ENCODE data around the gene ATRN. TPM values are rescaled to one million over a fixed set of nuclear protein-coding genes. Genes with fewer than 3 reads are reported as not detected.

The ATRN gene
- total and polyA plus RNA-seq, 8 donors, result 2.9 to 63.9 (median 24.2) TPM

DNA sequence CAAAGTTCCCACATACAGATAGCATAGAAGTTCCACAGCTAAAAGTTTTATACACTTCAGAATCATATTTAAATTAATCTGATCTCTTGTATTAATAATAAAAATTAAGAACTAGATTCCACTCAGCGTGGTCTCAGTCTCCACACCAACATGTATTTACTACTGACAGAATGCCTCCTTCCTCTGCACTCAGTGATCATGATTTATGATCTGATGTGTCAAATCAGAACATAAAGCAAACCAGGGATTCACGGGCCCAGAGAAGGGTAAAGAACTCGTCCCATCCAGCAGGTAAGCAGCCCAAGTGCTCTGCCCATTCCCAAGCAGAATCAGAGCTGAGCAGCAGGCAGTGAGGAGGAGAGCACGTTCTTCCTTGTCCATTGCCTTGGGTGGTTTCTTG is 14.2 kb upstream of the ATRN start:
- DNase-seq, result no peak
- no peak overlapping the region for H3K4me3 ChIP-seq
- H3K9me3 ChIP-seq, result no peaks in the 10 kb centered on the region
- 67 to 79% (median 72%) methylated on average over 4 of the region's 4 CpGs for WGBS, 5 donors
- peaks cover 0 to 18% (median 3%) of the 10 kb centered on the region in 4 donors for H3K4me1 ChIP-seq
- TF ChIP-seq POLR2A (IDR thresholded peaks at IDR 0.05), result no peak
- no peaks in the 10 kb centered on the region for H3K36me3 ChIP-seq
- H3K27ac ChIP-seq, result no peak overlapping the region
- intact Hi-C loops (cut with DNase I; ENCODE audit: low total_unique reads), result no loop called here
- H3K27me3 ChIP-seq, result no peaks in the 10 kb centered on the region

DNA sequence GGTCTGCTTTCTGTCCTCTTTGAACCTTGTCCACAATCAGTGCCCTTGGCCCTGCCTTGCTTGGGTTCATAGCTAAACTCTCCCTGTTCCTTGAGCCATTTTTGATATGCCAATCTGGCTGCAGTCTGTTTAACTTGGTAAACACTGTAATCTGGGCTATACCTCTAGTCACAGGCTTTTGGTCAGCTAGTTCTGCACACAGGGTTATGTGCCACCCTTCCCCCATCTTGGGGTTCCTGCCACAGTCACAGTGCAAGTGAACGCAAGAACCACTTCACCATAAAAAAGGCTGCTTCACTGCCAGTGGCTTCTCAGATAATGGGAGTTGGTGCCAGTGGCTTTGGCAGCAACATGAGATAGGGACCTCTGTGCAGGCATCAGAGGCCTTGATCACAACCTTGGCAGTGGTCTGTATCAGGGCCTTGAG is 10.9 kb upstream of the ATRN start:
- intact Hi-C loops (cut with DNase I; ENCODE audit: low total_unique reads), result no loop called here
- peak; percentile 61 to 79 for DNase-seq
- TF ChIP-seq POLR2AphosphoS5 (IDR thresholded peaks at IDR 0.05) (peak in 2 of 3 donors; percentile 40 to 89), EP300 (IDR thresholded peaks at IDR 0.05) (no peak)
- no peaks in the 10 kb centered on the region for H3K27me3 ChIP-seq
- peak overlapping the region; percentile 56 to 71 (median 65) for H3K27ac ChIP-seq
- H3K4me1 ChIP-seq, result peaks cover 0 to 23% (median 3%) of the 10 kb centered on the region in 4 donors
- H3K4me3 ChIP-seq, result no peak overlapping the region
- 29 to 53% (median 45%) methylated on average over 1 of the region's 1 CpG for WGBS, 5 donors
- no peaks in the 10 kb centered on the region for H3K9me3 ChIP-seq
- H3K36me3 ChIP-seq, result no peaks in the 10 kb centered on the region

DNA sequence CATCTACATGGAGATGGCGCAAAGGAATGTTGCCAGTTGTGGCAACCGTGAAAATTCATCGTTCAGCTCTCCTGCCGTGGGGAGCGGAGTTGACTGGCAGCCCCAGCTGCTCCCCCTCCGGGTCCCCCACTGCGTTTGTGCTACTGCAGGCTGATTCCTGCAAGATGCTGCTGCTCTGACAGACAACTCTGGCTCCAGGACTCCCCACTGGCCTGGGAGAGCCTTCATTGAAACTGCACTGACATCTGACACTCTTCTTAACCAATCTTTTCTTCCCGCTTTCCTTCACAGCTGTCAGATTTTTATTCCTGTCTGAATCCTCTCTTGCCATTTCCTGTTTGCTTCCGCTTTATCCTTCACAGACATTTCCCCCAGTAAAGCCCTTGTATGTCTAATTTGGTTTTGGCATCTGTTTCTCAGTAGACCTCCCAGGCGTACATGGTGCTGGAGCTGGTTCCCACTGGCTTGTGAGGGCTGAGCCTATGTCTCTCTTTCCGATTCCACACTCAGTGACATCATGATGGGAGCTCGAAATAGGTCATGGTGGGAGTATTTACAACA is 9.5 kb upstream of the ATRN start:
- peak overlapping the region in 1 of 5 donors; percentile 65 for H3K27ac ChIP-seq
- 63 to 73% (median 69%) methylated on average over 12 of the region's 12 CpGs for WGBS, 5 donors

DNA sequence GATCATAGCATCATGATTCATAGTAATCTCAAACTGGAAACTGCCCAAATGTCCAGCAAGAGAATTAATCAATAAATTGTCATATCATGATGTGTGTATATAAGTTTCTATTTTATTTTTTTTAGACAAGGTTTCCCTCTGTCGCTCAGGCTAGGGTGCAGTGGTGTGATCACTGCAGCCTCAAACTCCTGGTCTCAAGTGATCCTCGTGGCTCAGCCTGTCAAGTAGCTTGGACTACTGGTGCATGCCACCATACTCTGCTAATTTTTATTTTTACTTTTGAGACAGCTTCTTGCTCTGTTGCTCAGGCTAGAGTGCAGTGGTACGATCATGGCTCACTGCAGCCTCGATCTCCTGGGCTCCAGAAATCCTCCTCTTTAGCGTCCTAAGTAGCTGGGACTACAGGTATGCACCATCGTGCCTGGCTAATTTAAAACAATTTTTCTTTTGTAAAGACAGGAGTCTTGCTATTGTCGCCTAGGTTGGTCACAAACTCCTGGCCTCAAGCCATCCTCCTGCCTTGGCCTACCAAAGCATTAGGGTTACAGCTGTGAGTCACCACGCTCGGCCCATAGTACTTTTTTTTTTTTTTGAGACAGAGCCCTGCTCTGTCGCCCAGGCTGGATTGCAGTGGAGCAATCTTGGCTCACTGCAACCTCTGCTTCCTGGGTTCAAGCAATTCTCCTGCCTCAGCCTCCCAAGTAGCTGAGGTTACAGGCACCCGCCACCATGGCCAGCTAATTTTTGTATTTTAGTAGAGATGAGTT is 8.7 kb upstream of the ATRN start:
- H3K9me3 ChIP-seq, result no peaks in the 10 kb centered on the region
- no peaks in the 10 kb centered on the region for H3K36me3 ChIP-seq
- no peak overlapping the region for H3K4me3 ChIP-seq
- no peaks in the 10 kb centered on the region for H3K27me3 ChIP-seq
- intact Hi-C loops (cut with DNase I; ENCODE audit: low total_unique reads), result no loop called here
- H3K27ac ChIP-seq, result no peak overlapping the region
- H3K4me1 ChIP-seq, result peaks cover 0 to 23% (median 3%) of the 10 kb centered on the region in 4 donors
- 73 to 87% (median 80%) methylated on average over 11 of the region's 11 CpGs for WGBS, 5 donors
- TF ChIP-seq POLR2A (IDR thresholded peaks at IDR 0.05), result no peak
- TF ChIP-seq POLR2AphosphoS5 (IDR thresholded peaks at IDR 0.05), result no peak
- TF ChIP-seq EP300 (IDR thresholded peaks at IDR 0.05), result no peak
- TF ChIP-seq, protein P1, sequence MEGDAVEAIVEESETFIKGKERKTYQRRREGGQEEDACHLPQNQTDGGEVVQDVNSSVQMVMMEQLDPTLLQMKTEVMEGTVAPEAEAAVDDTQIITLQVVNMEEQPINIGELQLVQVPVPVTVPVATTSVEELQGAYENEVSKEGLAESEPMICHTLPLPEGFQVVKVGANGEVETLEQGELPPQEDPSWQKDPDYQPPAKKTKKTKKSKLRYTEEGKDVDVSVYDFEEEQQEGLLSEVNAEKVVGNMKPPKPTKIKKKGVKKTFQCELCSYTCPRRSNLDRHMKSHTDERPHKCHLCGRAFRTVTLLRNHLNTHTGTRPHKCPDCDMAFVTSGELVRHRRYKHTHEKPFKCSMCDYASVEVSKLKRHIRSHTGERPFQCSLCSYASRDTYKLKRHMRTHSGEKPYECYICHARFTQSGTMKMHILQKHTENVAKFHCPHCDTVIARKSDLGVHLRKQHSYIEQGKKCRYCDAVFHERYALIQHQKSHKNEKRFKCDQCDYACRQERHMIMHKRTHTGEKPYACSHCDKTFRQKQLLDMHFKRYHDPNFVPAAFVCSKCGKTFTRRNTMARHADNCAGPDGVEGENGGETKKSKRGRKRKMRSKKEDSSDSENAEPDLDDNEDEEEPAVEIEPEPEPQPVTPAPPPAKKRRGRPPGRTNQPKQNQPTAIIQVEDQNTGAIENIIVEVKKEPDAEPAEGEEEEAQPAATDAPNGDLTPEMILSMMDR (IDR thresholded peaks at IDR 0.05), result no peak
- DNase-seq, result peak in 1 of 2 donors; percentile 49

More for the DNA sequence above, 9.5 kb upstream of the ATRN start:
- Histone ChIP-seq H3K36me3 (no peaks in the 10 kb centered on the region), H3K4me1 (peaks cover 0 to 23% (median 3%) of the 10 kb centered on the region in 4 donors), H3K4me3 (no peak overlapping the region), H3K27me3 (no peaks in the 10 kb centered on the region), H3K9me3 (no peaks in the 10 kb centered on the region)
- TF ChIP-seq EP300 (IDR thresholded peaks at IDR 0.05) (no peak), POLR2A (IDR thresholded peaks at IDR 0.05) (no peak)
- intact Hi-C loops (cut with DNase I; ENCODE audit: low total_unique reads), result no loop called here
- peak in 1 of 2 donors; percentile 67 for DNase-seq

DNA sequence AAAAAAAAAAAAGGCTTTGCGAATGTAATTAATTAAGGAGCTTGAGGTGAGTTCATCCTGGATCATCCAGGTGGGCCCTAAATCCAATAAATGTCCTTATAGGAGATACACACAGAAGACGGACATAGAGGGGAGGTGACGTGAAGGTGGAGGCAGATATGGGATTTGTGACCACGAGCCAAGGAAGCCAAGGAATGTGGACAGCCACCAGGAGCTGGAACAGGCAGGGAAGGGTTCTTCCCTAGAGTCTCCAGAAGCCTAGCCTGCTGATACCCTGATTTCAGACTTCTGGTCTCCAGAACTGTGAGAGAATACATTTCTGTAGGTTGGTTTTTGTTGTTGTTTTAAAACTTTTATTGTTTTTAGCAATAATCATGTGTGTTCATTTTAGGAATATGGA is 6.7 kb upstream of the ATRN start:
- WGBS, 5 donors, result 74 to 84% (median 76%) methylated on average over 4 of the region's 4 CpGs
- Histone ChIP-seq H3K27me3 (no peaks in the 10 kb centered on the region), H3K4me3 (no peak overlapping the region), H3K9me3 (no peaks in the 10 kb centered on the region), H3K36me3 (no peaks in the 10 kb centered on the region), H3K27ac (no peak overlapping the region), H3K4me1 (peaks cover 0 to 23% (median 3%) of the 10 kb centered on the region in 4 donors)
- DNase-seq, result no peak
- TF ChIP-seq, protein P1 (IDR thresholded peaks at IDR 0.05), result no peak
- TF ChIP-seq EP300 (IDR thresholded peaks at IDR 0.05) (no peak), POLR2A (IDR thresholded peaks at IDR 0.05) (no peak), POLR2AphosphoS5 (IDR thresholded peaks at IDR 0.05) (no peak)
- intact Hi-C loops (cut with DNase I; ENCODE audit: low total_unique reads), result no loop called here

Measured in stomach (tissue), 9 donors.